Neutrophil (primary cell): ENCODE measurements around the gene ETNK1.

Experiments used
- H3K27ac ChIP-seq: fragments of 200-600 bp; sonication (generic); 2 replicates; pipeline ENCODE4 v1.5.1; 2016; ENCODE audit warnings: mild to moderate bottlenecking, moderate library complexity
- H3K27me3 ChIP-seq: fragments of 200-600 bp; sonication (generic); 2 replicates; pipeline ENCODE4 v1.6.0; 2016; ENCODE audit warnings: mild to moderate bottlenecking
- H3K36me3 ChIP-seq: fragments of 200-600 bp; sonication (generic); 2 replicates; pipeline ENCODE4 v1.5.1; 2017
- H3K4me1 ChIP-seq, 2 experiments: fragments of 200-600 bp in 1 of 2; sonication (generic) in 1 of 2; 1 replicate in 1 of 2; 2 replicates in 1 of 2; pipeline versions ENCODE4 v1.5.1 to v1.6.1; 2013 to 2016; ENCODE audit warnings: low read depth in 1 of 2, low read length in 1 of 2, mild to moderate bottlenecking in 1 of 2, moderate library complexity in 1 of 2; ENCODE audit not compliant: control insufficient read depth in 1 of 2, insufficient read depth in 1 of 2
- H3K4me3 ChIP-seq, 2 experiments: fragments of 200-600 bp in 1 of 2; sonication (generic) in 1 of 2; 1 replicate in 1 of 2; 2 replicates in 1 of 2; pipeline ENCODE4 v1.5.1; 2013 to 2016; ENCODE audit warnings: low read depth in 1 of 2, low read length in 1 of 2, mild to moderate bottlenecking in 1 of 2, moderate library complexity in 1 of 2
- H3K9me3 ChIP-seq: fragments of 200-600 bp; sonication (generic); 2 replicates; pipeline ENCODE4 v1.5.1; 2016
- TF ChIP-seq, protein P1 (sequence below): fragments of 200-600 bp; sonication (generic); IDR thresholded peaks from 2 replicates; pipeline ENCODE4 v1.5.1; 2016; ENCODE audit warnings: antibody characterized with exemption

ETNK1 gene

DNA sequence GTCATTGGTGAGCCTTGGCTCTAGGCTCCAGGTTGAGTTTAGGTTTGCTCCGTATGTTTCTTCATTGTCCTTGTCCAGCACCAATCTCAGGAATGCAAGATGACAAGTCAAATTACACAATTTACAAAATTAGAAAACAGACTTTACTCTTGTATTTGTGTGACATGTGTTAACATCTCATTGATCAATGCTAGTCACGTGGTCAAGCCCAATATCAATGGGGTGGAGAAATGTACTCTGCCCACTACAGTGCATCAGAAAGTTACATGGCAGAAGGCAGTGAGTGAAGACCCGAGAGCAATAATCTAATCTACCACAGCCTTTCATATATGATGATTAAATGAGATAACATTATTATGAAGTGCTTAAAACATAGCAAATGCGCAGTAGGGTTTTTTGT is 94.8 kb downstream of the ETNK1 start:
- Histone ChIP-seq H3K4me1 (no peaks in the 10 kb centered on the region), H3K36me3 (no peaks in the 10 kb centered on the region), H3K27me3 (no peaks in the 10 kb centered on the region), H3K9me3 (no peaks in the 10 kb centered on the region), H3K27ac (no peak overlapping the region), H3K4me3 (no peak overlapping the region)
- TF ChIP-seq, protein P1, sequence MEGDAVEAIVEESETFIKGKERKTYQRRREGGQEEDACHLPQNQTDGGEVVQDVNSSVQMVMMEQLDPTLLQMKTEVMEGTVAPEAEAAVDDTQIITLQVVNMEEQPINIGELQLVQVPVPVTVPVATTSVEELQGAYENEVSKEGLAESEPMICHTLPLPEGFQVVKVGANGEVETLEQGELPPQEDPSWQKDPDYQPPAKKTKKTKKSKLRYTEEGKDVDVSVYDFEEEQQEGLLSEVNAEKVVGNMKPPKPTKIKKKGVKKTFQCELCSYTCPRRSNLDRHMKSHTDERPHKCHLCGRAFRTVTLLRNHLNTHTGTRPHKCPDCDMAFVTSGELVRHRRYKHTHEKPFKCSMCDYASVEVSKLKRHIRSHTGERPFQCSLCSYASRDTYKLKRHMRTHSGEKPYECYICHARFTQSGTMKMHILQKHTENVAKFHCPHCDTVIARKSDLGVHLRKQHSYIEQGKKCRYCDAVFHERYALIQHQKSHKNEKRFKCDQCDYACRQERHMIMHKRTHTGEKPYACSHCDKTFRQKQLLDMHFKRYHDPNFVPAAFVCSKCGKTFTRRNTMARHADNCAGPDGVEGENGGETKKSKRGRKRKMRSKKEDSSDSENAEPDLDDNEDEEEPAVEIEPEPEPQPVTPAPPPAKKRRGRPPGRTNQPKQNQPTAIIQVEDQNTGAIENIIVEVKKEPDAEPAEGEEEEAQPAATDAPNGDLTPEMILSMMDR = no peak

GRCh38 chr12:22722081-22722480 is 97.1 kb downstream of the ETNK1 start:
- H3K27me3 ChIP-seq = no peaks in the 10 kb centered on the region
- no peak overlapping the region for H3K4me3 ChIP-seq
- H3K36me3 ChIP-seq = no peaks in the 10 kb centered on the region
- TF ChIP-seq, protein P1 = no peak
- no peaks in the 10 kb centered on the region for H3K9me3 ChIP-seq
- H3K27ac ChIP-seq = no peak overlapping the region
- H3K4me1 ChIP-seq = no peaks in the 10 kb centered on the region

- TF ChIP-seq, protein P1 = no peak
- Histone ChIP-seq H3K27me3 (no peaks in the 10 kb centered on the region), H3K4me3 (no peak overlapping the region)
Observed at GRCh38 chr12:22722779-22723178, 97.8 kb downstream of the ETNK1 start.

GRCh38 chr12:22728987-22729386 is 104.0 kb downstream of the ETNK1 start:
- H3K27me3 ChIP-seq = no peaks in the 10 kb centered on the region
- no peak overlapping the region for H3K4me3 ChIP-seq
- H3K27ac ChIP-seq = no peak overlapping the region
- H3K4me1 ChIP-seq = no peaks in the 10 kb centered on the region
- no peaks in the 10 kb centered on the region for H3K36me3 ChIP-seq
- H3K9me3 ChIP-seq = no peaks in the 10 kb centered on the region
- TF ChIP-seq, protein P1 = no peak

More at GRCh38 chr12:22722779-22723178, 97.8 kb downstream of the ETNK1 start:
- Histone ChIP-seq H3K4me1 (no peaks in the 10 kb centered on the region), H3K9me3 (no peaks in the 10 kb centered on the region), H3K36me3 (no peaks in the 10 kb centered on the region), H3K27ac (no peak overlapping the region)

- Histone ChIP-seq H3K4me3 (no peak overlapping the region), H3K27me3 (no peaks in the 10 kb centered on the region), H3K4me1 (no peaks in the 10 kb centered on the region), H3K9me3 (no peaks in the 10 kb centered on the region), H3K36me3 (no peaks in the 10 kb centered on the region), H3K27ac (no peak overlapping the region)
- TF ChIP-seq, protein P1 = no peak
Observed at GRCh38 chr12:22729431-22729956, 104.5 kb downstream of the ETNK1 start.
